ENCODE measurements around the gene TMEM150C.

The TMEM150C gene

GRCh38 chr4:82599336-82599735 lies 37.5 kb upstream of the TMEM150C start:
- ChIA-PET POLR2A (ENCODE audit: low non-redundant PET) (no interaction called here), CTCF (no interaction called here)
- DNase-seq (ENCODE audit: low spot score), result no peak
- TF ChIP-seq CTCF (conservative IDR thresholded peaks at IDR 0.05; ENCODE audit: low read depth), result no peak
- H3K27ac ChIP-seq, result no peak overlapping the region

GRCh38 chr4:82594456-82594855 lies 32.7 kb upstream of the TMEM150C start:
- TF ChIP-seq CTCF (conservative IDR thresholded peaks at IDR 0.05; ENCODE audit: low read depth), result no peak
- ChIA-PET POLR2A (ENCODE audit: low non-redundant PET) (no interaction called here), CTCF (interaction anchor here (0.7 kb wide), 1 partner anchor 197 kb away, joined by 3 read pairs; no protein-coding TSS in a partner anchor)
- no peak overlapping the region for H3K27ac ChIP-seq
- no peak for DNase-seq (ENCODE audit: low spot score)

- POLR2A ChIA-PET (ENCODE audit: low non-redundant PET), result no interaction called here
- DNase-seq (ENCODE audit: low spot score), result no peak
- H3K27ac ChIP-seq, result no peak overlapping the region
- CTCF ChIA-PET, result no interaction called here
- TF ChIP-seq CTCF (conservative IDR thresholded peaks at IDR 0.05; ENCODE audit: low read depth), result no peak
Measured at GRCh38 chr4:82593411-82593810, 31.6 kb upstream of the TMEM150C start.

- no peak for TF ChIP-seq CTCF (conservative IDR thresholded peaks at IDR 0.05; ENCODE audit: low read depth)
- ChIA-PET POLR2A (ENCODE audit: low non-redundant PET) (no interaction called here), CTCF (no interaction called here)
- no peak for DNase-seq (ENCODE audit: low spot score)
- no peak overlapping the region for H3K27ac ChIP-seq
Measured at GRCh38 chr4:82592639-82593038, 30.9 kb upstream of the TMEM150C start.

GRCh38 chr4:82591592-82591991 lies 29.8 kb upstream of the TMEM150C start:
- no peak for TF ChIP-seq CTCF (conservative IDR thresholded peaks at IDR 0.05; ENCODE audit: low read depth)

GRCh38 chr4:82589756-82590155 lies 28.0 kb upstream of the TMEM150C start:
- no peak for TF ChIP-seq CTCF (conservative IDR thresholded peaks at IDR 0.05; ENCODE audit: low read depth)
- H3K27ac ChIP-seq, result no peak overlapping the region
- ChIA-PET POLR2A (ENCODE audit: low non-redundant PET) (no interaction called here), CTCF (interaction anchor here (0.7 to 0.9 kb wide), 2 partner anchors 29 to 321 kb away, joined by 3 to 5 read pairs; no protein-coding TSS in a partner anchor)
- no peak for DNase-seq (ENCODE audit: low spot score)

More at GRCh38 chr4:82591592-82591991, 29.8 kb upstream of the TMEM150C start:
- CTCF ChIA-PET, result no interaction called here
- no peak for DNase-seq (ENCODE audit: low spot score)
- H3K27ac ChIP-seq, result no peak overlapping the region
- POLR2A ChIA-PET (ENCODE audit: low non-redundant PET), result no interaction called here

Data from RWPE1 (cell line).